Activated T-cell treated with anti-CD3 and anti-CD28 coated beads for 48 hours (primary cell): ENCODE measurements around the gene HOXA10.

Experiments
- DNase-seq: peaks from one replicate; pipeline ENCODE4 v3.0.0-alpha.2; 2020; ENCODE audit warnings: low read depth

HOXA10 gene

GRCh38 chr7:27128776-27129728 is 45.1 kb downstream of the HOXA10 start:
- no peak for DNase-seq

DNA sequence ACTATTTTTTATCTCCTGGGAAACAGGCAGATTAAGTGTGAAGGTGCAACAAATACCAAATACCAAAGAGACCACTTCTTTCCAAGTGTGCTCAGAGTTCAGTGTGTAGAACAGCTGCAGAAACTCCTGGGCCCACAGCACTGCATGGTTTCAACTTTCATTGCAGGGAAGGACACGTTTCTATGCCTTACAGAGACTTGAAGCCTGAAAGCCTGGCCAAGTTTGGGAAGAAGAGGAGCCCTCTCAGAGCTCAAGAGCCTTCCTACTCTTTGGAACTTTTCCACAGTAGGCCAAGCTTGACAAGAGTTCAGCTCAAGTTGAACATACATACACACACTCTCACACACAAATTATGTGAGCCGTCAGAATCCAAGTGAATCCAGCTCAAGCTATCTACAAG is 46.1 kb downstream of the HOXA10 start:
- DNase-seq, result no peak

DNA sequence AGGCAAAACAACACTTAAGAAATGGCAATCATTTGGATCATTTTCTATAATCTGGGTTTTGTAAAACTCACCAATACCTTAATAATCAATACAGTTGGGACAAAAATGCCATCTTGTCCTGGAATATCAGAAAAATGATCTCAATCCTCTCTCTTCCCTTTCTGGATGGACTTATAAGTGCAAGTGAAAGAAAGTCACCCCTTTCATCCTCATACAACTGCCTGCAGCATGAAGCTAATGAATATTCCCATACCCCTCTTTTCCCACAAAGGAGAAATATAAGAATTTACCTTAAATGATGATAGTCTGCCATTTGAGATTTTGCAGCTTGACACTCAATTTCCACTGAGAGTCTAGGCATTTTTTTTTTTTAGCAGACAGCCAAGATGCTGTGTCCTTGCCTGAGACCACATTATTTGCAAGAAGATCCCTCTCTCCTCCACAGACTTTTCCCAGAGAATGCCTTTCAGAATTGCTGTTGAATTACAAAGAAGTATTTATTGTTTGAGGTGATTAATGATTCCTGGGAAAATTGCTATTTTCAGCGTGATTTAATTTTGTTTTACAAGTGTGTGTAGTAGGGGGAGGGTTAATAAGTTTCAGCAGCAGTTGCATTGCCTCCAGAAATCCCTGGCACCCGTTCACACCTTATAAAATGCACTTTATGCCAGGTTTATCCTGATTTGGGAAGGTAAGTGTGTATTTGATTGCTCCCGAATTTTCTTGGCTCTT is 47.4 kb downstream of the HOXA10 start:
- DNase-seq, result no peak

DNA sequence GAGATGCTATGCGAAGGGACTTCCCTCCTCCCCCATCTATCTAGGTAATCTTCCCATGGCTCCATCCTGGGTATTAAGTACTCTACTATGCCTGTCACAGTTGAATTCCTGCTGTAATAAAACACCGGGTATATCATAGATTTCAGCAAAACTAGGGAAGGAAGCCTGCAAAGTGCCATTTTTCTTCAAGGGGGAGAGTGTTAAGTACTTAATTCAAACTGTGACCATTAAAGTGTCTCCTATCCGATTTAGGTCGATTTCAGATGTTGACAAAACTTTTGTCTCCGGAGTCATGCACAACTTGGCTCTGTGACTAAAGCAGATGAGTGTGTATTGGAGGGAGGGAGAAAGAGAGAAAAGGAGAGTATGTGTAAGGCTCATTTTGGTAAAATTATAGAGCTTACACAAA is 48.1 kb downstream of the HOXA10 start:
- DNase-seq, result no peak

- no peak for DNase-seq
Measured at GRCh38 chr7:27124902-27125689, 49.0 kb downstream of the HOXA10 start.

- DNase-seq, result no peak
Measured at GRCh38 chr7:27124096-27124901, 49.8 kb downstream of the HOXA10 start.

GRCh38 chr7:27123477-27124053 is 50.6 kb downstream of the HOXA10 start:
- no peak for DNase-seq

DNA sequence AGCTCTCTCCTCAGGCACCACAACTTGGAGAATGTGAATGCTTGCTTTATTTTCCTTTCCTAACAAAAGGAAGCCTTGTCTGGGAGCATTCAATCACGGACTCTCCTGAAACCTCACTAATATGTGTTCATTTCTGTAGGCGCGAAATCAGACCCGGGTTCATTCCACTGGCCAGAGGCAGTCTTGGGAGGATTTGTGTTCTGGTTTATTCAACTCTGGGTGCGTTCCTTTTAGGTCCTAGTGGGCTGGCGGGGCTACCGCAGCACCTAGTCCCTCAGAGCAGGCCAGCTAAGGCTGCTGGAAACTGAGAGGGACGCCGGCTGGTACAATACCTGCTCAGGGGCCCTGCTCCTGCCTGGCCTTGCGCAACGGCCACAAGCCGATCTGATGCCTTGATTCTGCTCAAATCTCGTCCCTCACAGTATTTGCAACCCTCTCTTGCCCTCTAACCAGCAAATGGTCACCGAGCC is 51.1 kb downstream of the HOXA10 start:
- no peak for DNase-seq

DNA sequence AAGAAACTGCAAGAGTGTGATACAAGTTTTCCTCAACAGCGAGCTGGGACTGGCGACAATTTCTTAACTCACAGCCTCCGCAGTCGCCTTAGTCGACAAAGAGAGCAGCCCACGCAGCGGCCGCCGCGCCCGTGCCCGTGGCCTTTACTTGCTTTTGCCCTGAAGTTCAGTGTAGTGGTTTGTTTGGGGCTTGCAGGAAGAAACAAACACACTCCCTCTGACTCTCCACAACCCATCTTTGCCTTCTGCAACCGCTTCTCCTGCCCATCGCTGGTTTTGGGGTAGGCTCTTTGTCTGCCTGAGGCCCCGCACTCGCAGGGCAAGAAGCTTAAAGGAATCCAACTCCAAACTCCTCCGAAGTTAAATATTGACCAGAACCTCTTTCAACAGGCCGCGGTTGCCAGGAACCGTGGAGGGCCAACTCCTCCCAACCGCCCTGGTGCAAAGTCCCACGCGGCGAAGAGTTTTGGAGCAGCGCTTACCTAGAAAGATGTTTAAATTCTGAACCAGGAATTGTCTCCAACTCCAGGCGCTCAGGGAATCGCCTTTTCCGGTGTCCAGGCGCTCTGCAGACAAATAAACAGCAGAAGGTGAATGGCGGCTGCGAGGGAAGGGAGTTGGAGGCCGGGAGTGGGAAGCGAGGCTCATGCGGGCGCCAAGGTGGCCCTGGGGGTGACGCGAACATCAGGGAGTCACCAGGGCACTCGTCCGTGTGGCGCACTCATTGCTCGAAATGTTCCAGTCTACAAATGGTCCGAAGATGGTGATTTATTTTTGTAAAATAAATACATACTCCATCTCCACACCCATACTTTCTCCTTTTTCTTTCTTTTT is 51.8 kb downstream of the HOXA10 start:
- no peak for DNase-seq

DNA sequence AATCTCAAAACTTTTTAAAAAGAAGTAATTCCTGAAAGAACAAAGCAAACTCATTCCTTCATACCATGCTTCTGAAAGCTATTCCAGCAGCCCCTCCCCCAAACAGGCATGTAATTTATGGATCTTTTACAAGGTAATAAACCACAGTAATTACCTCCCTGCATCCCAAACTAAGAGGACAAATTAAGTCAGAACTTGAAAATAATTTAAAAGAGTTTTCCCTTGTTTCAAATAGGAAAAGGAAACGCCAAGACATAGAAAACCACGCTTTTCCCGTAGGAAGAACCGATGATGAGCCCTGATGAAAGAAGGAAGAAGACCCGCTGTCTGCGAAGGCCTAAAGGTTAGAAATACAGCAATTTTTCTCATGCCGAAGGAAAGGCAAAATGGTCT is 52.4 kb downstream of the HOXA10 start:
- DNase-seq, result no peak
